ENCODE measurements around the gene ZC3H18.

Gene ZC3H18

GRCh38 chr16:88638323-88639230 lies 68.4 kb downstream of the ZC3H18 start, which contains the start of gene IL17C:
TSS of gene IL17C (plus strand) at chr16:88638572. CDS start at chr16:88638642, 70 bp downstream.
- DNase-seq (ENCODE audit: extremely low spot score): no peak
- ChIA-PET CTCF (no interaction called here), POLR2A (no interaction called here)
- TF ChIP-seq SUZ12 (IDR thresholded peaks at IDR 0.05): no peak
- no peak for TF ChIP-seq SP1 (IDR thresholded peaks at IDR 0.05)
- no peak for TF ChIP-seq ELF4 (IDR thresholded peaks at IDR 0.05)
- no peak for TF ChIP-seq CTBP1 (IDR thresholded peaks at IDR 0.05; ENCODE audit: borderline replicate concordance)
- TF ChIP-seq FOXM1 (IDR thresholded peaks at IDR 0.05; ENCODE audit: borderline replicate concordance): no peak
- TF ChIP-seq BHLHE40 (IDR thresholded peaks at IDR 0.05; ENCODE audit: borderline replicate concordance): no peak
- TF ChIP-seq FOXA1 (IDR thresholded peaks at IDR 0.05): no peak
- no peak for TF ChIP-seq PKNOX1 (IDR thresholded peaks at IDR 0.05)
- no peak for TF ChIP-seq ZNF384 (IDR thresholded peaks at IDR 0.05)
- TF ChIP-seq TARDBP (IDR thresholded peaks at IDR 0.05): no peak
- TF ChIP-seq FOXK2 (IDR thresholded peaks at IDR 0.05): no peak
- no peak for TF ChIP-seq HDGF (IDR thresholded peaks at IDR 0.05; ENCODE audit: borderline replicate concordance)
- no peak for TF ChIP-seq ARNT (IDR thresholded peaks at IDR 0.05)
- TF ChIP-seq LEF1 (IDR thresholded peaks at IDR 0.05; ENCODE audit: borderline replicate concordance): no peak

GRCh38 chr16:88639231-88640038 lies 69.2 kb downstream of the ZC3H18 start:
- CTCF ChIA-PET: no interaction called here
- POLR2A ChIA-PET: no interaction called here

GRCh38 chr16:88640039-88640495 lies 69.9 kb downstream of the ZC3H18 start:
- no peak for DNase-seq (ENCODE audit: extremely low spot score)
- CTCF ChIA-PET: no interaction called here
- TF ChIP-seq ZNF384 (IDR thresholded peaks at IDR 0.05) (no peak), BHLHE40 (IDR thresholded peaks at IDR 0.05; ENCODE audit: borderline replicate concordance) (no peak), SUZ12 (IDR thresholded peaks at IDR 0.05) (no peak), FOXK2 (IDR thresholded peaks at IDR 0.05) (no peak), L3MBTL2 (conservative IDR thresholded peaks at IDR 0.05) (no peak), HDGF (IDR thresholded peaks at IDR 0.05; ENCODE audit: borderline replicate concordance) (no peak), TARDBP (IDR thresholded peaks at IDR 0.05) (no peak), NFRKB (IDR thresholded peaks at IDR 0.05) (no peak), LEF1 (IDR thresholded peaks at IDR 0.05; ENCODE audit: borderline replicate concordance) (no peak), SP1 (IDR thresholded peaks at IDR 0.05) (no peak), CTBP1 (IDR thresholded peaks at IDR 0.05; ENCODE audit: borderline replicate concordance) (no peak), PKNOX1 (IDR thresholded peaks at IDR 0.05) (no peak)
- POLR2A ChIA-PET: no interaction called here

More at GRCh38 chr16:88639231-88640038, 69.2 kb downstream of the ZC3H18 start:
- no peak for DNase-seq (ENCODE audit: extremely low spot score)
- TF ChIP-seq FOXK2 (IDR thresholded peaks at IDR 0.05) (no peak), TARDBP (IDR thresholded peaks at IDR 0.05) (no peak), SP1 (IDR thresholded peaks at IDR 0.05) (no peak), NFRKB (IDR thresholded peaks at IDR 0.05) (no peak), L3MBTL2 (conservative IDR thresholded peaks at IDR 0.05) (no peak), PKNOX1 (IDR thresholded peaks at IDR 0.05) (no peak), HDGF (IDR thresholded peaks at IDR 0.05; ENCODE audit: borderline replicate concordance) (no peak), FOXA1 (IDR thresholded peaks at IDR 0.05) (no peak)

GRCh38 chr16:88640498-88641247 lies 70.5 kb downstream of the ZC3H18 start:
- no peak for TF ChIP-seq ZNF384 (IDR thresholded peaks at IDR 0.05)
- TF ChIP-seq NFRKB (IDR thresholded peaks at IDR 0.05): no peak
- TF ChIP-seq L3MBTL2 (conservative IDR thresholded peaks at IDR 0.05): no peak
- TF ChIP-seq FOXA1 (IDR thresholded peaks at IDR 0.05): no peak
- no peak for TF ChIP-seq SUZ12 (IDR thresholded peaks at IDR 0.05)
- no peak for TF ChIP-seq SP1 (IDR thresholded peaks at IDR 0.05)
- TF ChIP-seq BHLHE40 (IDR thresholded peaks at IDR 0.05; ENCODE audit: borderline replicate concordance): no peak
- TF ChIP-seq FOXK2 (IDR thresholded peaks at IDR 0.05): no peak
- TF ChIP-seq FOXM1 (IDR thresholded peaks at IDR 0.05; ENCODE audit: borderline replicate concordance): no peak
- no peak for TF ChIP-seq CTBP1 (IDR thresholded peaks at IDR 0.05; ENCODE audit: borderline replicate concordance)
- TF ChIP-seq PKNOX1 (IDR thresholded peaks at IDR 0.05): no peak
- TF ChIP-seq ARNT (IDR thresholded peaks at IDR 0.05): no peak
- TF ChIP-seq ELF4 (IDR thresholded peaks at IDR 0.05): no peak
- TF ChIP-seq HDGF (IDR thresholded peaks at IDR 0.05; ENCODE audit: borderline replicate concordance): no peak
- TF ChIP-seq LEF1 (IDR thresholded peaks at IDR 0.05; ENCODE audit: borderline replicate concordance): no peak
- CTCF ChIA-PET: interaction anchor here (0.6 kb wide), 1 partner anchor 27 kb away, joined by 3 read pairs; no protein-coding TSS in a partner anchor
- POLR2A ChIA-PET: no interaction called here
- DNase-seq (ENCODE audit: extremely low spot score): no peak

All from HEK293T (cell line).